CD4-positive, alpha-beta T cell treated with Interleukin-2 at 100 ng/mL for 4 hours (primary cell): ENCODE measurements around the gene LAPTM5.

Experiments
- DNase-seq: peaks from one replicate; pipeline ENCODE4 v3.0.0-alpha.2; 2020; ENCODE audit warnings: low spot score

Gene LAPTM5

DNA sequence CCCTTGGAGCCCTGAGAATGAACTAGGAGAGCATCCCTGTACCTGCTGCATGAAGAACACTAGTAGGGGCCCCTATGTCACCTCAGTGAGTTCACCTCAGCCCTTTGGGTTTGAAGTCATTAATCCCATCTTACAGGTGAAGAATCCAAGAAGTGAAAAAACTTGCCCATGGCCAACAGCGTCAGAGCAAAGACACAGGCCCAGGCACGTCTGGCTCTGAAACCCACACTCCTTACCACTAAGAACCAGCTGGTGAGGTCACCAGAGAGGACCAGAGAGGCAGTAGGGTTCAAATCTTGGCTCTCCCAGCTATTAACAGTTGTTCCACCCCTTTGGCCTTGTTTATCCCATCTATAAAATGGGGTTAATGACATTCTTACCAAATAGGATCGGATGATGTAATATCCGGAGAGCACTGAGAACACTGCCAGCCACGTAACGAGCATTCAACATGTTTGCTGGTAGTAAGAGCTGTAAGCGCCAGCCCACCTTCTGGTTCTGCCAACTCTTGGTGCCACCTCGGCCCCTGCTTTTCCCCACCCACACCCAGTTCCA, 43.0 kb downstream of the LAPTM5 start:
- no peak for DNase-seq

DNA sequence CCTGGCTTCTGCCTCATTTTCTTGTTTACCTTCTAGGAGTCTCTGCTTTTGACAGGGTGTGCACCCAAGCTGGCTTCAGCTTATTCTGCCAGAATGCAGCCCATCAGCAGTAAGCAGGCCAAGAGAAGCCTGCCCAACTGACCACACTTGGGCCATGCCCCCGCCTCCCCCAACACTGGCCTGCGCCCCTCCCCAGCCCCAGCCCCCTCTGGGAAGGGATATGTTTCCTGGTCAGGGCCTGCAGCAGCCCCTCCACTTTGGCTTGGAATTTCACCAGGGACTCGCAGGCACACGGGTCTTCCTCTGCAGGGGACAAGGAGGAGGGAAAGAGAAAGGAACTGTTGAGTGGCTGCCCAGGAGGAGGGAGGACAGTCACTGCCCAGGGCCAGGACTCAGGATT, 43.5 kb downstream of the LAPTM5 start:
- DNase-seq, result no peak

DNA sequence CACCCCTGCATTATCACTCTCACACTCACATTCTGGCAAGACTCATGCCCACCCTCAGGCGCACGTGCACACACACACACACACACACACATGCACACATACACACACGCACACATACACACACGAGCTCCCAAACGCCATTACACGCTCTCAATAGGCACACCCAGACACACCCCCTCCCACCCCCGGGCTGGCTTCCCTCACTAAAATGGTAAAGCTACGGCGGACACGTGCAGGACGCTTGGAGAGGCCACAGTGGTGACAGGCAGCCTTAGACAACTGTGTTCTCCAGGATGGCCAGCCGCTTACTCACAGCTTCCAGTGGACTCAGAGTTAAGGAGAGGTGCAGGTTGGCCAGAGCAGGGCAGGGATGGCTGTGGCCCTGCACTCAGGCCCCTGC, 44.3 kb downstream of the LAPTM5 start:
- DNase-seq, result no peak

DNA sequence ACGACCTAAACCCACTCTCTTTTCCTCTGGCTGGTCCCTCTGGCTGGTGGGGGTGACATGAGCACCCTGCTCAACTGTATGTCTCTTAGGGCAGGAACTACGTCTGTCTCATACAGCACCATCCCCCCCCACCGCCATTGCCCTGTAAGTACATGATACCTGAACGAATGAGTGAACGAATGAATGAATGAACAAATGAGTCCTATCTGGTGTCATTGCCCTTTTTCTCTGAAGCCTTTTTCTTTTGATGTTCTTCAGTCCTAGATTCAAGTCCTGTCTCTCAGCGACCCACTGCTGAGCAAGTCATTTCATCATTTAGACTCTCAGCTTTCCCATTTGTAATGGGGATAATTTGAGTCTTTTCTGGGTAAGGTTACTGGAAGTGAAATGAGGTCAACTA, 45.0 kb downstream of the LAPTM5 start:
- no peak for DNase-seq

DNA sequence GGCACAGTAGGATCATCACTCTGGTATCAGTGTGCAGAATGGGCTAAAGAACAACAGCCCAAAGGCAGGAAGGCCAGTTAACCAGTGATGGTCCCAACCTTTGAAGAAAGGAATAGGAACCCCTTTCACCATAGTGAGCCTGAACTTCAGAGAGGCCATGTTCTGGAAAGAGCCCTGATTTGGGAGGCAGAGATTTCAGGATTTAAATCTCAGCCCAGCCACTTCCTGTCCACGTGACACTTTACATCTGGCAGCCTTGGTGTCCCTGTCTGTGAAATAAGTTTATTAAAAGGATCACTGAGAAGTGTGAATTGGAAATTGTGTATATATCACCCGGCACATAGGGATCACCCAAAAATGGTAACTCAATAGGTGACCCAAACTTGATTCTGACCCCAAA, 47.2 kb downstream of the LAPTM5 start:
- DNase-seq, result no peak

DNA sequence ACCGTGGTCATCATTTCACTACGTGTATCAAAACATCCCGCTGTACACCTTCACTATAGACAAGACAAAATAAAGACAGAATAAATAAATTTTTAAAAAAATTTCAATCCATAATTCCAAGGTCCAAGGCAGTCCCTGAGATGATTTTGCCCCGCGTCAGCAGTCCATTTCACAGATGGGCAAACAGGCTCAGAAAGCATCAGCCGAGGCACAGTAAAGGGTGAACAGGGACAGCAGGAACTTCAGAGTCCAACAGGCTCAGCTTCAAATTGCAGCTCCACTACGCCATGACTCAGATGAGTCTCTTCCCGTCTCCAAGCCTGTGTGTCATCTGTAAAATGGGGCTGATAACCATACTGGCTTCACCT, 49.2 kb downstream of the LAPTM5 start:
- no peak for DNase-seq

DNA sequence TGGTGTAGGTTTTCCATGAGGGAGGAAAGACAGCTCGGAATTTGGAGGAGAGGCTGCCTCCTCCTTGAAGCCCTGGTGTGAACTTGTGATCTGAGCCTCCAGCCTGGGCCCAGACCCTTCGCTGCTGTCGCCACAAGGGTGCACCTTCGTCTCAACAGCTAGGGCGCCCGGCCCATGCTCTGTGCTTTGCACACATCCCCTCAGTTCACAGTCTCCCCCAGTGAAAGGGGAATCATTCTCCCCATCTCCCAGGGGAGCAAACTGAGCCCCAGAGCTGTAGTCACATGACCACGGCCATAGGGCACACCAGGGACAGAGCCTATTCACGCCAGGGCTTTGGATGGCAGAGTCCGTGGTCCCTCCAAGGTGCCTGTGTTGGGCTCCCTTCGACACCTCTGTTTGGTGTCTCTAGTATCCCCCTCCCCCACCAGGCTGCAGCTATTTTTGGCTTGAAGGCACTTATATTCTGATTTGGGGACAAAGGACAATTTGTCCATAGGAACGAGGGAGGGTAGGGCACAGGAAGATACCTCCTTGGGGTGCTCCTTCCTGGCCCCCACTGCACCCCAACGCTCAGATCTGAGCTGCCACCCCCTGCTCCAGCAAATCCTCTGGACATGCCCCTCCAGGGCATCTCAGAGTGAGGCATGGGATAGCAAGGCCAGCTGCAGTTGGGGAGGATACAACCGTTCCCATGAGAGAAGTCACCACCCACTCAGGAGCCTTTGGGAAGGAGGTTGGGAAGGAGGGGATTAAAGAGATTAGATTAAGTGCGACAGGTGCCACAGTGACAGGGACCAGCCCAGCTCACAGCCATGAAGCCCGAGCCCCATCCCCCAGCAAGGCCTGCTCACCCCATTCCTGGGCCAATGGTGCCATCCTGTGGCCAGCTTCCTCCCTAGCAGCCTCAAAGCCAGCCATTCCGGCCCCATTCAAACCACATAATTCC, 49.9 kb downstream of the LAPTM5 start:
- DNase-seq, result peak; percentile 45

DNA sequence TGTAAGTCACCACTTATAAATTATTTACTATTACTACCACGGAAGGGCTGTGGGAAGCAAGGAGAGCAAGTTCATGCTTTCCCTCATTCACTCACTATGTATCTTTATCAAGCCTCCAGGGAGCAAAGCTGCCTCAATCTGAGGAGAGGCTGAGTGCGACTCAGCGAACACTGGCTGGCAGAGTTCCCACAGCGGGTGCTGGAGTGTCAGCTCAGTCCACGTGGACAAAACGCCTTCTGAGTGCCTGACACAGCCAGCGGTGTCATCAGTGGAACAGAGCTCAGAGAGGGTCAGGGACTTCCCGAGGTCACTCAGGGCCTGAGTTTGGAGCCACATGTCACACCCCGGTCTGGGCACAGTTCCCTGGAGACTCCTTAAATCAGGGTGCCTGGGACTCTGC, 51.0 kb downstream of the LAPTM5 start:
- no peak for DNase-seq

DNA sequence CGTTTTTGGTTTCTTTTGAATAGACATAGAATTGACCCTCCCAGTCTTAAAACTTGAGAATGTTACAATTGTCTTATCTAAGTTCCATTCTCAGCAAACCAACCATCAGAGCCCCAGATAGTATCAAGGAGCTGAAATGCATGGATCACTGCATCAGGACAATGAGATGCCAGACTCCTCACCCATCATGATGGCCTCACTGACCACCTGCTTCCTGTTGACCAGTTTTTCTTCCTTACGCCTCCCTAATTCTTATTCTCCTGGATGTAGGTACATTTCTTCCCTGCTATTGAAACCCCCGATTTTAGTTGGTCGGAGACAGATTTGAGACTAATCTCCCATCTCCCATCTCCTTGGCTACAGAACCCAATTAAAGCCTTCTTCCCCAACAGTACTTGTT, 51.9 kb downstream of the LAPTM5 start:
- DNase-seq, result no peak

DNA sequence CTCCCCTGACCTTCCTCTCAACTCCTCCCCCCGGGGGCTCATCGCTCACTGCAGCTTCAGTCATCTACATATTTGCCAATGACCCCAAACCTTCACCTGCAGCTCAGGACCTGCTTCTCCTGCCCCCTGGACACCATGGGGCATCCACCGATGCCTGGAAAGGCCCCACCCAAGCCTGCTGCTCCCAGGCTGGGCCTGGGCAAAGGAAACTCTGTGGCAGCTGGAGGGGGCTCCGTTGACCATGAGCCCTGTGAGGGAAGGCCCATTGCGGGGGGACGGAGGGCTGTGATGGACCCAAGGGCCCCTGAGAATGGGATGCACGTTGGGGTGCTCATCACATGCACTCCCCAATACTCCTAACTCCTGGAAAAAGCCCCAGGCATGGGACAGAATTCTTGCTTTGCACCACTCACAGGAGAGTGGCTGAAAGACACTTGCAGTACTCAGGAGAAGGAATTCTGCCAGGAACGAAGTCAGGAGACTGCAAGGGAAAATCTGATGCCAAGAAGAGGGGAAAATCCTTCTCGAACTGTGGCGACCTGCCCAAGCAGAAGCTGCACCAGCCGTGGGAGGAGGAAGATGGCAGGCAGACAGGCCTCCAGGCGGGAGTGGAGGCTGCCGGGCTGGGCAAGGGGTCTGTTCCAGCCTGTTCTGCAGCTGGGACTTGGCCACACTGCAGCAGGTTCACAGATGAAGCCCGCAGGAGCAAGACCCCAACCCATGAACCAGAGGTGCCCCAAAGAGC, 52.6 kb downstream of the LAPTM5 start:
- DNase-seq, result no peak

DNA sequence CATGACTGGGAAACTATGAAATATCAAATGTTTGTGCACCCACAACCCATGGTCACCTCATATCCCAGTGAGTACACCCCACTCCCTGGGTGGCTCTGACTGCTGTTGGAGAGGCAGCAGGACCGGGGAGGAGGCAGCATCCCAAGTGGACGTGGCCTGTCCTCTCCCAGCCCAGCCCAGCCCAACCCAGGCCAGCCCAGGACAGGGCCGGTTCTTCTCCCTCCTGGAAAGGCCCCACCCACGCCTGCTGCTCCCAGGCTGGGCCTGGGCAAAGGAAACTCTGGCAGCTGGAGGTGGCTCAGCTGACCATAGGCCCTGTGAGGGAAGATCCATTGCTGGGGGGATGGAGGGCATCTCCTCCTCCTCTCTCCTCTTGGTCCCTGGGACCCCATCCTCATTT, 53.3 kb downstream of the LAPTM5 start:
- no peak for DNase-seq

DNA sequence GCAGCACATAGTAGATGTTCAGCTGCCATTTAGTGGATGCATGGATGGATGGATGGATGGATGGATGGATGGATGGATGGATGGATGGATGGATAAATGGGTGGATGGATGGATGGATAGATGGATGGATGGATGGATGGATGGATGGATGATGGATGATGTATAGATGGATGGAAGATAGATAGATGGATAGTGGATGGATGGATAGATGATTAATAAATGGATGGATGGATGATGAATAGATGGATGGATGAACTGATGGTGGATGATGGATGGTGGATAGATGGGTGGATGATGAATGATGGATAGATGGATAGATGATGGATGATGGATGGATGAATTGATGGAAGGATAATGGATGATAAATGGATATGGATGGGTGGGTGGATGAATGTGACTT, 54.8 kb downstream of the LAPTM5 start:
- DNase-seq, result no peak

DNA sequence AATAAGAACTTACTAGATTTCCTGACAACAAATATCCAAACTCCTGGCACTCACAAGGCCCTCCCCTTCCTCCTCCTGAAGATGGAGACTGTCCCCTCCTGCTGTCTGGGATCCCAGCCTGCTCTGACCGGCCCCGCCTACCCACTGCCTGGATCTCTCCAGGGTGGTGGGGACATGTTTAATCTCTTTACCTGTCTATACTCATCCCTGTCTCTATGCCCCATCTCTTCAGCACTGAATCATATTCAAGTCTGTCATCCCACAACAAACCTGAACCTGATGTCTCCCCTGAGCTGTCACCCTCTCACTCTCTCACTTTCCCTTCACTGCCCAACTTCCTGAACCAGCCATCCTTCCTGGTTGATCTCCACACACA, 56.3 kb downstream of the LAPTM5 start:
- DNase-seq, result no peak

DNA sequence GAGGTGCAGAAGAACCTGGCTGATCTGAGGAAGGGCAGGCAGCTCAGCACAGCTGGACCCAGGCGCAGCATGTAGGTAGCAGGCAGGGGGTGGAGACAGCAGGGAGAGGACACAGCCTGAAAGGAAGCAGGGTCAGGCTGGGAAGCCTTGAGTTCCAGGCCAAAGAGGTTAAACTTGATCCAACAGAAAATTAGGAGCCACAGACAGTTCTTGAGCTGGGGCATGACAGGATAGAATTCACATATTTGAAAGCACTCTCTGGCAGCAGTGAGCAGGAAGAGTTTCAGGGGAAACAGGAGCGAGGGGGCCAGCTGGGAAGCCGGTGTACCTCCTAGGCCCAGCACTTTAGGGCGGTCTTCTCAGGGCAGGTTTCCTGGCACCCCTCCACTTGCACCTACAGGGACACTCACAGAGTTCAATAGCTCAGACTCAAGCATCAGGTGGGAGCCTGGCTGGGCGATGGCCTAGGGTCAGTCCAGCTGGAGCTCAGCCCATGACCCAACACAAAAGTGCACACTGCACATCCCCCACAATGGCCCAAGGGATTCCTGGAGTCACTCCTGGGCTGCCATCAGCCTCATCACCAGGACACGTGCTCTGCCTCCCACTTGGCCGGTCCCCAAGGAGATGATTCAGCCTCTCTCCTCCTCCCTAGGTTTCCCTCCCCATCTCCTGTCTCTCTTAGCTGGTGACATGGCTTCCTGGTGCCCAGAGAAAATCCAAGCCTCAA, 56.9 kb downstream of the LAPTM5 start:
- DNase-seq, result no peak

DNA sequence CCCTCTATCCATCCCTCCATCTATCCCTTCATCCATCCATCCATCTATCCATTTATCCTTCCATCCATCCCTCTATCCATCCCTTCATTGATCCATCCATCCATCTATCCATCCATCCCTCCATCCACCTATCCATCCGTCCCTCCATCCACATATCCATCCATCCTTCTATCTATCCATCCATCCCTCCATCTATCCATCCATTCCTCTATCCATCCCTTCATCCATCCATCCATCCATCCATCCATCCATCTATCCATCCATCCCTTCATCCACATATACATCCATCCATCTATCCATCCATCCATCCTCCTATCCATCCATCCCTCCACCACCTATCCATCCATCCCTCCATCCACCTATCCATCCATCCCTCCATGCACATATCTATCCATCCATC, 57.8 kb downstream of the LAPTM5 start:
- DNase-seq, result no peak

DNA sequence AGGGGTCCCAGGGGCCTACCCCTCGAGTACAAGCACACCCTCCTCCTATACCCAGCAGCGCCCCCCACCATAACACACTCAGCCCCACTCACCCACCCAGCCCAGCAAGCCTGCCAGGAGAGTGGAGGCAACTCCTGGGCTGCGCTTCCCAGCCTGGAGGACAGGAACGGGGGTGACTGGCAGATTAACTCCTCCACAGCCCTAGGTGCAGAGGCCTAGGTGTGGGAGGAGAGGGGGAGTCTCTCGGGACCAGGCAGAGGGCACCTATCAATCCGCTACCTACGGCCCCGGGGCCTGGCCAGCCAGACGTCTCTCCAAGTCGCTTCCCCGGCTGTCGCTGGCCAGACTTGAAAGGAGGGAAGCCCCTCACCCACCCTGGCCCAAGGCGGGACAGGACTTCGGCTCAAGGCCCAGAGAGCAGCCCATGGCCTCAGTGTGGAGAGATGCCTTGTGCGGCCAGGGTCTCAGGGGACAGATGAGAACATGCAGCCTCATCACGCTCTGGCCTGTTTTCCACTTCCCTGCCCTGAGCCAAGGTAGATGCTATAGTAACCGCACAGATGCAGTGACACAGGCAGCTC, 59.1 kb downstream of the LAPTM5 start:
- no peak for DNase-seq

DNA sequence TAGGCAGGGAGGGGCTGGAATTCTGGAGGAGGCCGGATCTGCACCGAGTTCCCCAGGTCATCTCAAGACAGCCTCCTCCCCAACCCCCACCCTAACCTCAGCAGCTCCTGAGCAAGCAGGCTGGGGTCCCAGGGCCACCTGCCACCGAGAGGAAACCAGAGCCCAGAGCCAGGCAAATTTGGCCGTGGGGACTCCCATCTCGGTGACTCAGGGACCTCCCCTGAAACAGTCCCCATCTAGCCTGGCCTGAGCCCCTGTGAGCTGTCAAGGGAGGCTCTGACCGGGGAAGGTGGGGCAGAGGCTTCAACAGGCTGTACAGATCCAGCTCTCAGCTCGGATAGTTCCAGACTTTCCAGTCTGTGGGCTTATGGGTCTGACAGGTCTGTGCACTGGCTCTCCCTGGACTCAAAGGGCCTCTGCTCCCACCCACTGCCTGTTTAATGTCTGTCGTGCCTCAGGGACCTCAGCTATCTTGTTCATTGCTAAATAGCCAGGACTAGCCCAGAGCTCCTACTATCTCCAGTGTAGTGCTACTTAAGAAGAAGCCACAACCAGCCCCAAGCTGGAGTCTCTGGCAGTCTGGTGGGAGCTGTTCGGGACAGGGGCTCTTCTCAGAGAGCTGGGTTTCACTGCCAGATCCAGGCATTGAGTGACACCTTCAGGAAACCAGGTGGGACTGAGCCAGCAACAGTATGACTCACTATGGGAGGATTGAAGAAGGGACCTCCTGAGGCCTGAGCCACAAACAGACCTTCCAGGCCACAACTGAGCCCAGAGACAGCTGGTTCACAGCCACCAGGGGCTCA, 59.8 kb downstream of the LAPTM5 start:
- no peak for DNase-seq

DNA sequence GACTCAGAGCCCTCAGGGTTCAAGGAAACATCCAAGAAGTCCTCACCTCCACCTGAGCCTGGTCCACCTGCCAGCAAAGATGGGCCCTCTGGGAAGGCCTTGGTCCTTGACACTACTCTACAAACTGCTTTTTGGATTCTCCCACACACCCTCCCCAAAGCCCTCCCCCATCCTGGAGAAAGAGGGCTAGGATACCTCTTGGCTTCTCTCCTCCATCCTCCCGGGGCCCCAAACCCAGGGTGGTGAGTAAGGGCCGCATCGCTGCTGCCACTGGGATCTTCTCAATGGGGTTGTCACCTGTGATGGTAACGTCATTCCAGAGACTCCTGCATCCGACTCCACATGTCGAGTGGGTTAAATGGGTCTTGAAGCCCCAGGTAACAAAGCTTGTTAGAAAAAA, 60.7 kb downstream of the LAPTM5 start:
- no peak for DNase-seq

DNA sequence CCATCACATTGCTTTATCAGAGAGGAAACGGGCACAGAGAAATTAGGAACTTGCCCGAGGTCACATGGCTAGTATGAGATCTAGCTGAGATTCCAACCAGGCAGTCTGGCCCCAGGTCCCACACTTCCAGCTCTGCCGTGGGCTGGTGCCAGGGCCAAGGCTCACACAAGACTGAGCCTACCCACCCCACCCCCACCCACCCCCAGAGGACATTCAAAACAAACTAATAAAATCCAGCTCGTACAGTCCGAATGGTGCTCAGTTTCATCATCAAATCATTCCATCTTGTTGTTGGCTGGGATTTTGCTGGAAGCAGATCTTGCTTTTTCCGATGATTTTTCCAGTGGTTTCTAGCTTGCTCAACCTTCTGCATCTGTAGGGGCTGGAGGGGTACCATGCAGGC, 62.1 kb downstream of the LAPTM5 start:
- no peak for DNase-seq

DNA sequence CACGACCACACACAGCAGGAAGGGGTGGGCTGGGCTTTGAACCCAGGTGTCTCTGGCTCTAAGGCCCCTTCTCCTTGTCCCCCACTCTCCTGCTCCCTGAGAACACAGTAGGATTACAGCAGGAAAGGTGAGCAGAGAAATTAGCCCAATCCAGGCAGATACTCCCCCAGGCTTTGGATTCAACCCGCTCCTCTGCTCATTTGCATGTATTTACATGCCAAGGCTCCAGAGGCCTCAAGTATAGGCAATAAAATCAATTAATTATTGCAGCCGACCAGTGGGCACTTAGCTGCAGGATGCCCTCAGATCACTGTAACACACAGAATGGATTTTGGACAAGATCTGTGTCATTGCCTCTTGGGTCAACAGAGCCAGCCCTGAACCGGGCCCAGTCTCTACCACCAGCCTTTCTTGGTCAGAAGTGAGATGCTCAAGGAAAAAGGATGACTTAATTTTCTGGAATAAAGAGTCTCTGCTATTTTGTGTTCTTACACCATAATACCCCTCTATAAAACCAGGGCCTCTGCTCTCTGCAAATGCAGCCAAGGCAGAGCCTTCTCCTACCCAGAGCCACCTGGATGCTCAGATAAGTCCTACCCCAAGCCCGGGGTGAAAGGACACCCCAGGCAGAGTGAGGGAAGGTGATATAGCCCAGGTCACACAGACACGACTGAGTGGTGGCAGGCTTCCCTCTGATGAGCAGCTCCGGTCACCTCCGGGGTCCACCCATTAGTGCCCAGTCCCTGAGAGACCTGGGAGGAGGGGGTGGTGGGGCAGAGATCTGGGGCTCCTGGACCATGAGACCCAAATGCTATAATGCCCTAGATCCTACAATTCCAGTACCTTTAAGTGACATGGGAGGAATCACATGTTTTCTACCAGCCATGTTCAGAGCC, 63.0 kb downstream of the LAPTM5 start:
- DNase-seq, result no peak
